GM19328 (cell line): ENCODE measurements around the gene DCTPP1.
"Not testable (repeated sequence)": the region's sequence is repeated elsewhere in the genome, so short reads cannot be mapped to it uniquely, and the experiment has no call there.

Experiments
- ATAC-seq: cut with Tn5 transposase; IDR thresholded peaks from one replicate; pipeline ENCODE4 v1.9.1; 2021; ENCODE audit warnings: mild to moderate bottlenecking, moderate library complexity; ENCODE audit not compliant: unreplicated experiment

Gene DCTPP1

DNA sequence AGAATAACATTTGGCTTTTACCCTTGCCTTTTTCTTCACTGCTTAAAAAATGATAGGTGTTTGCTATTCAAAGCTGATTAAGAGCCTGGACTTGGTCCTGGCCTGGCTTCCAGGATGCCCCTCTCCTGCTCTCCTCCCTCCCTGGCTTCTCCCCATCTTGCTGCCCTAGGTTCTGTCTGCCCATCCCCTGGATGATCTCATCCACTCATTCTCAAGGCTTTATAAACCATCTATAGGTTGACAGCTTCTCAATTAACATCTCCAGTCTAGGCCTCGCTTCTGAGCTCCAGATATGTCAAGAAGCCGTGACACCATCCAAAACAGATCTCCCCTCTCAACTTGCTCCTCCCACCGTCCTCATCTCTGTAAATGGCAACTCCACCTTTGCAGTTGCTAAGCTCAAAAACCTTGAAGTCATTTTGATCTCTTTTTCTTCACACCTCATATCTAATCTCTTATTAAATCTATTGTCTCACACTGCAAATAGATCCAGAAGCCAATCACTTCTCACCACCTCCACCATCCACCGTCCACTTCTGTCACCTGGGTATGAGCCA is 13.7 kb downstream of the DCTPP1 start:
- no peak for ATAC-seq

DNA sequence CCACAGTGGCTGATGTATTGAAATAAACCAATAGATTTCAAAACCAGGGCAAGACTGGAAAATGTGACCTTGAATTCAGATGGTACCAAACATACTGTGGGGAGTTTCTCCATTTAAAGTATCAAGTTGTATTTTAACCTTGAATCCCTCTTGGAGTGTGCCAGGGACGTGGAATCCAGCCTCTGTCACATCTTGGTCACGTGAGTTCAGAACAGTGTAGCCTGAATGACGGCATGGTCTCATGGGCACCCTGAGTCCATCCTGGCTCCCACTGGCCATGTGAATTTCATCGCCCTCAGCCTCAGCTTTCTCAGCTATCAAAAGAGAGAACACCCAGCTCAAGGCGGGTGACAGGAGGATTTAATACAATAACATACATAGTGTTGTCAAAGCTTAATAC is 15.7 kb downstream of the DCTPP1 start:
- no peak for ATAC-seq

DNA sequence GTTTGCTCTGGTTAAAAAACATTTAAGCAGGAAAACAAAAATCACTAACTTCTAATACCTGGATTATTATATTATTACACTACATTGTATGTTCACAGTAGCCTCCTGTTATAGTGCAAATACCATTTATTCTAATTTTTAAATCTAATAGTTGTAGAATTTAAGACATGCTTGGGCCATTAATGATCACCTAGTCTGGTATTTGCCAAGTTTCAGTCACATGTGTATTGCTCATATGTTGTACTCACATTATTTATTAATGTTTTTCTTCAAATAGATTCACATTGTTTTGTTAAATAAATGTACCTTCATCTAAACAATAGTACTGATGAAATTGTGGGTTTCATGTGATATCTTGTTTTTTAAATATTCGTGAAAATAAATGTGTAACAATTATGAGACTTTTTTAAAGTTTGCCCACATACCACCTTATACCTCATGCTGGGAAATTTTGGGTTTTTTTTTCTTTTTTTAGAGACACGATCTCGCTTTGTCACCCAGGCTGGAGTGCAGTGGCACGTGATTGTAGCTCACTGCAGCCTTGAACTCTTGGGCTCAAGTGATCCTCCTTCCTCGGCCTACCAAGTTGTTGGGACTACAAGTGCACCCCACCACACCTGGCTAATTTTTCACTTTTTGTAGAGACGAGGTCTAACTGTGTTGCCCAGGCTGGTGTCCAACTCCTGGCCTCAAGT is 16.6 kb downstream of the DCTPP1 start:
- ATAC-seq, result no peak

DNA sequence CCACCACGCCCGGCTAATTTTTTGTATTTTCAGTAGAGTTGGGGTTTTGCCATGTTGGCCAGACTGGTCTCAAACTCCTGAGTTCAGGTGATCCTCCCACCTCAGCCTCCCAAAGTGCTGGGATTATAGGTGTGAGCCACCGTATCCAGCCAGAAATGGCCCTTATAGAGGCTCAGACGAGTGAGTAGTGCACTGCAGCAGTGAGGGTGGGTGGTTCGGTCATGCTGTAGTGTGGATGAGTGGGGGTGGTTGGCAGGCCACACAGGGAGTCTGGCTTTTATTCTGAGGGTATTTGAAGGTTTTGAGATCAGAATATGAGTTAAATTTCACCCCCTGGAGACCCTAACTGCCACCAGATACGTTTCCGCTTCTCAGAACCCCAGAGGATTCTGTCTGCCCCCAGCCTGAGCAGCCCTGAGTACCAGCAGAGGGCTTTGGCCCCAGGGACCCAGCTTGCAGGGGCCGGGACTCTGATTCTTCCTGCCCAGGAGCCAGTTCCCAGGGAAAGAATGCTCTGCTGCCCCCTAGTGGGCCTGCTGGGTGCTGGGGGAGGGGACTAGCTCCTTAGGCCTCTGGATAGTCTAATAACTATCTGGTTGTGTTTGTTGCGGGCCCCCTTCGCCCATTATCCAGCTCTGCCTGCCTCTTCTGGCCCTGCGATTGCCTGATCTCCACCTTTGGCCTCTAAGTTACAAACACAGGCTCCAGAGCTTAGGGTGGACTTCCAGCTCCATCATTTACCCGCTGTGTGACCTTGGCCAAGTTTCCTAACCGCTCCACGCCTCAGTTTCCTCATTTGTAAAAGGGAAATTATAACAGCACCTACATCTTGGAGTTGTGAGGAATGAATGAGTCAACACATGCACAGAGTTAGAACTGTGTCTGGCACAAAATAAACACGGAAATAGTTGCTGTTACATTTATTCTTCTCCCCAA is 20.4 kb downstream of the DCTPP1 start:
- ATAC-seq, result no peak

DNA sequence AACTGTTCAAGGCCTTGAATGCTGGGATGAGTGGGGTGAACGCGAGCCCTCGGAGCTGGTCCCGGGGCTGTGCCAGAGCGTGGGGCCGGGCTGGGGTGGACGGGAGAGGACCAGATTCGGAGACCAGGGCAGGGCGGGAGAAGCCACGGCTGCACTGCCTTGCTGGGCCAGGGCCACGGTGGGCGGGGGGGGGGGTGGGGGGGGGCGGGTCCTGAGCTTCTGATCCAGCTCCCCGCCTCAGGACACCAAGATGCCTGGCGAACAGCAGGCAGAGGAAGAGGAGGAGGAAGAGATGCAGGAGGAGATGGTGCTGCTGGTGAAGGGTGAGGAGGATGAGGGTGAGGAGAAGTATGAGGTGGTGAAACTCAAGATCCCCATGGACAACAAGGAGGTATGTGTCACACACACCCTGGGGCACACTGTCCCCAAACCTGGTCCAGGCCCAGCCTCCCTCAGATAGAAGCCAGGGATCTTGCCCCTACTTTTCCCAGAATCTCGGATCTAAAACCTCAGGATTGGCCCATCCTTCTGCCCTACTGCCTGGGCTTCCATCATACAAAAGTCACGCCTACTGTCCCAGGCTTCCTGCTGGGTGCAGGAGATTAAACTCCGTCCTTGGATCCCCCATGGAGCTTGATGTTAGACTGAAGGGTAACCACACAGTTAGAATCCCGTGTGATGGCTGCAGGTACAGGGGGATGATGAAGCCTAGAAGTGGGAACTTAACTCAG is 21.9 kb downstream of the DCTPP1 start:
- ATAC-seq, result no peak

DNA sequence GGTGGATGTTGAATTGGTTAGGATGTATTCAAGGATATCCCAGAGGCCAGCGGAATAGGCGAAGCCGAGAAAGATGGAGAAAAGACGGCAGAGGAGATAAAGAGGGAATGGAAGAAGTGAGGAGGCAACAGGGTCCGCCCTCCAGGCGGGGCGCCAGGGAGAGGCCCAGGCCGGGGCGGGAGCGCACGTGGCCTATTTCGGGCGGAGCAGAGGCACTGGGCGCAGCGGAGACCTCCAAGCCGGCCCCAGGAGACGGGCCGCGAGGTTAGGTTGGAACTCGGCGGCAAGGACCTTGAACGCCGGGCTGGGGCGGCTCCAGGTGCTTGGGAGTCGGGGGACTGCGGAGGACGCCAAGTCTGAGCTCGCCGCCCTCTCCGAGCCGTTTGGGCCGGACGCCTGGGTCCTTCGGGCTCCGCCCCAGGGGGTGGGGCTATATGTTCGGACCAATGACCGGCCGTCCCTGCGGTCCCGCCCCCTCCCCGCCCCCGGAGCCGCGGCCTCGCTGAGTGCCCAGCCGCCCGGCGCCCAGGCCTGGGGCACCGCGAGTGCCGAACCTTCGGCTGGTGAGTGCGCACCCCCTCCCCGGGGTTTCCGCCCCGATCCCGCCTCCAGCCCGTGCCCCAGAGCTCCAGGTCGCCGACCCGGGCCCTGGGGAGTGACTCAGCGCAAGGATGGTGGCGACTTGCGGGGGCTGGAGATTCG is 22.6 kb downstream of the DCTPP1 start, which contains the start of gene ZNF771:
Gene ZNF771, plus strand, starts transcription at position 505 of the 702 bp plus-strand sequence. CDS start 448 bp downstream, outside the sequence.
- peak; percentile 82 for ATAC-seq

DNA sequence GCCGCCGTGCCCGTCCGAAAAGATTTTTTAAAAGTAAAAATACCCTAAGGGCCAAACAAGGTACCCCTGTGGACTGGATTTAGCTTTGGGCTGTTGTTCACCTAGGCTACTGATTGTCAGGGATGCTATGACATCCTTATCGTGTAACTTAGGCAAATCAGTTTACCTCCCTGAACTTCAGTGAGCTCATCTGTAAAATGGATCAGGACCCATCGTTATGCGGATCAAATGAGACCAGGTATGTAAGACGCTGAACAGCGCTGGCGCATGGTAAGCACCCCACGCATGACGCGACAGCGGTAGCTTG is 23.1 kb downstream of the DCTPP1 start:
- ATAC-seq, result peak; percentile 10

DNA sequence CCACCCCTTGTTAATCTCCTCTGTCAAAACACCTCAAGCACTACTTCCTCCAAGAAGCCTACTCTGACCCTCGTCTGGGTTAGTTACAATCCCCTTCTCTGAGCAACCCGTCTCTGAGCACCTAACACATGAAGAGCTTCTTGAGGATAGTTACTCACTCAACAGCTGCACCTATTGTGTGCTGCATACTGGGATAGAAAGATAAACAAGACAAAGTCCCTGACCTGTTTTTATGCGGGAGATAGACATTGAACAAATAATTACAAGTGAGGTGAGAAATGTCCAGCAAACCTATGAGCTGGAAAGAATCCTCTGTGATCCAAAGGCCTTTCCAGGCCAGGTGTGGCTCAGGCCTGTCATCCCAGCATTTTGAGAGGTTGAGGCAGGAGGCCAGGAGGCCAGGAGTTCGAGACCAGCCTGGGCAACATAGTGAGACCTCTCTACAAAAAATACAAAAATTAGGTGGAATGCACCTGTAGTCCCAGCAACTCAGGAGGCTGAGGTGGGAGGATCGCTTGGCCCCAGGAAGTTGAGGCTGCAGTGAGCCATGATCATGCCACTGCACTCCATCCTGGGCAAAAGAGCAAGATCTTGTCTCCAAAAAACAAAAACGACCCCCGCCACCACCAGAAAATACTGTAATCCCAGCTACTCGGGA is 27.9 kb downstream of the DCTPP1 start:
- ATAC-seq, result no peak

DNA sequence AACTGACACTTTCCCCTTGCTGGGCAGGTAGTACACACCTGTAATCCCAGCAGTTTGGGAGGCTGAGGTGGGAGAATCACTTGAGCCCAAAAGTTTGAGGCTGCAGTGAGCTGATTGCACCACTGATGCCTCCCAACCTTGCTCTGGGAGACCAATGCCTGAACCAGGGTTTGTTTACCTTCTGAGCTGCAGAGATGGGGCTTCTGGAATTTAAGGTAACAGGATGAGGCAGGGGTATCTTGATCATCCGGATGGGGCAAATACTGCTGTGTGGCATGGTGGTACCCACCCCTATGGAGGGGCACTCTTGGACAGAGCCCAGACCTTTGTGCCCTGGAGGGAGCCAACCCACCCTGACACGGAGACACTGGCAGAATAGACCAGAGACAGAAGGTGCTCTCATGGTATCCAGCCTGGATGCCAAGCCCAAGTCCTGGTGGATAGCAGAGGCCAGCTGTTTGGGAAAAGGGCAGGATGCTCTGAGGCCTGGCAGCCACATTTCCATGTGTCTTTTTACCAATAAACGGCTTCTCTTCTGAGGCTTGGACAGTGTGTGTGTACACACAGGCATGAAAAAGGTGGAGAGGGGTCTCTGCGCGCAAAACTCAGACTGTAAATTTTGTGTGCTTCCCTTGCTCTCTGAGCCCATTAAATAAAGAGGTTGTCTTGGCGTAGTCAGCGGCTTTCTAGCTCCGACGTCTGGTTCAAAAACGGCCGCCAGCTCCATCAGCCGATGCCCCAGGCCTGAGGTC is 30.2 kb downstream of the DCTPP1 start:
- no peak for ATAC-seq

DNA sequence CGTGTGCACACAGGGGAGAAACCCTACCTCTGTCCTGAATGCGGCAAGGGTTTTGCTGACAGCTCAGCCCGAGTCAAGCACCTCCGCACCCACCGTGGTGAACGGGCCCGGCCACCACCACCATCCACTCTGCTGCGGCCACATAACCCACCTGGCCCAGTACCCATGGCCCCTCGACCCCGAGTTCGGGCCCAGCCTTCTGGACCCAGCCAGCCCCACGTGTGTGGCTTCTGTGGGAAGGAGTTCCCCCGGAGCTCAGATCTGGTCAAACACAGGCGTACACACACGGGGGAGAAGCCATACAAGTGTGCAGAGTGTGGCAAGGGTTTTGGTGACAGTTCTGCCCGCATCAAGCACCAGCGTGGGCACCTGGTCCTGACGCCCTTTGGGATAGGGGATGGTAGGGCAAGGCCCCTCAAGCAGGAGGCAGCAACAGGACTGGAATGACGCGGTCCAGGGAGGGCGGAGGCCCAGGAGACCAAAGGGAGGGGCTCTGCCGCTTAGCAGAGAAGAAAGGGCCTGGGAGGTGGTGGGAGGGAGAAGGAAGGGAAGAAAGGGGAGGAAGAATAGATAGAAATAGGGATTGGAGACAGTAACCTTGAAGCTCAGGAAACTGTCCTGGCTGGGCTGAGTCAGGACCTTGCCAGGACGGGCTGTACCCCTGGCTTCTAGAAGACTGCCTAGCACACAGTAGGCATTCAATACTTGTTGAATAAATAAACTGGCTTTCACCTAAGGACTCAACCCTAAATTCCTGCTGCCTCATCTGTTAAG is 31.0 kb downstream of the DCTPP1 start:
- no peak for ATAC-seq

DNA sequence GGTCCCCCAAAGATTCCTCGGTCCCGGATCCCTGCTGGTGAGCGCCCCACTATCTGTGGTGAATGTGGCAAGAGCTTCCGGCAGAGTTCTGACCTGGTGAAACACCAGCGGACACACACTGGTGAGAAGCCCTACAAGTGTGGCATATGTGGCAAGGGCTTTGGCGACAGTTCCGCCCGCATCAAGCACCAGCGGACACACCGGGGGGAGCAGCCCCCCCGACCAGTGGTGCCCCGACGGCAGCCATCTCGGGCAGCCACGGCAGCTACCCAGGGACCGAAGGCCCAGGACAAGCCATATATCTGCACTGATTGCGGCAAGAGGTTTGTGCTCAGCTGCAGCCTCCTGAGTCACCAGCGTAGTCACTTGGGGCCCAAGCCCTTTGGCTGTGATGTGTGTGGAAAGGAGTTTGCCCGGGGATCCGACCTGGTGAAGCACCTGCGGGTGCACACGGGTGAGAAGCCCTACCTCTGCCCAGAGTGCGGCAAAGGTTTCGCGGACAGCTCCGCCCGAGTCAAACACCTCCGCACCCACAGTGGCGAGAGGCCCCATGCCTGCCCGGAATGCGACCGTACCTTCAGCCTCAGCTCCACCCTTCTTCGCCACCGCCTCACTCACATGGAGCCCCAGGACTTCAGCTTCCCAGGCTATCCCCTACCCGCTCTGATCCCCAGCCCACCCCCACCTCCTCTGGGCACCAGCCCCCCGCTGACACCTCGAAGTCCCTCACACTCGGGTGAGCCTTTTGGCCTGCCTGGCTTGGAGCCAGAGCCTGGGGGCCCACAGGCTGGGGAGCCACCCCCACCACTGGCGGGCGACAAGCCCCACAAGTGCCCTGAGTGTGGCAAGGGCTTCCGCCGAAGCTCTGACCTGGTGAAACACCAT is 31.8 kb downstream of the DCTPP1 start:
- no peak for ATAC-seq

DNA sequence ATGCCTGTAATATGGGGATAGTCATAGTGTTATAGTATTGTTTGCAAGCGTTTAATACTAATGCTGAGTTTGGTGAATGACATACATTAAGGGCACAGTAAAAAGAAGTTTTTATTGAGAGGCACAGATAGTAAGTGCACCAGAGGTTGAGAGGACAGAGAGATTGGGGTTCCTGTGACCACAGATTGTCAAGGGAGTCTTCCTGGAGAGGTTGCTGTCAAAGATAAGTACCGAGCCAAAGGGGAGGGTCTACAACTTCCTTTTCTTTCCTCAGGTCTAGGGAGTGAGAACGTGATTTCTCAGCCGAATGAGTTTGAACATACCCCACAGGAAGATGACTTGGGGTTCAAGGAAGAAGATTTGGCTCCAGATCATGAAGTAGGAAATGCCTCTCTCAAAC is 32.8 kb downstream of the DCTPP1 start:
- ATAC-seq, result no peak

DNA sequence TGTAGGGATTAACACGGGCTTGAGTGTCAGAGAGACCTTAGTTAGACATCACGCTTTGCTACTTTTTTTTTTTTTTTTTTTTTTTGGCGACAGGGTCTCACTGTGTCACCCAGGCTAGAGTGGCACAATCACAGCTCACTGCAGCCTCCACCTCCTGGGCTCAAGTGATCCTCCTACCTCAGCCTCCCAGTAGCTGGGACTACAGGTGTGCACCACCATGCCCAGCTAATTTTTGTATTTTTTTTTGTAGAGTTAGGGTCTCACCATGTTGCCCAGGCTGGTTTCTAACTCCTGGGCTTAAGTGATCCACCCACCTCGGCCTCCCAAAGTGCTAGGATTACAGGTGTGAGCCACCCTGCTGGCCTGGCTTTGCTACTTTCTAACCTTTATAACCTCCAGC is 33.2 kb downstream of the DCTPP1 start:
- ATAC-seq, result not testable (repeated sequence)

DNA sequence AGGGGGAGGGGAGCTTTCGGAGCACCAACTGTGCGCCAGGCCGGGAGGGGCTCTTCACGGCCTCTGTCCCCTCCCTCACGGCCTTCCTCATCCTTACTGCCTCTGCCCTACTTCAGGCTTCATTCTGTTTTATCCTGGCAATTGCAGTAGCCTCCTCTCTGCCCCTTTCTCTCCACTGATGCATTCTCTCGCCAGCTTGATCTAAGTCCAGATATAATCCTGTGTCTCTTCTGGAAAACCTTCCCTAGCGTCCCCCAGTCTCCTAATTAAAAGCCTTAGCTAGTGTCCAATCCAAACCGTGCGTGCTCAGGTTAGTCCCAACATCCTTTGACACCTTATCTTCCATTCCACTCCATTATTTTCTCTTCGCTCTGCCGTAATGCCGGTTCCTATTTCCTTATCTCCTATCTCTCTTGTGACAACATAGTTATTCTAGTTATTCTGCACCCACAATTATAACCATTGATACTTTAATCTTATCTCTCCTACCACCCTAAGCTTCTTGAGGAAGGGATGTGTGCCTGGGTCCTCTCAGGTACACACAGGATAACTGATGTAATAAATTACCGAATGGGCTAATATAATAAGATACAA is 33.7 kb downstream of the DCTPP1 start:
- ATAC-seq, result no peak

DNA sequence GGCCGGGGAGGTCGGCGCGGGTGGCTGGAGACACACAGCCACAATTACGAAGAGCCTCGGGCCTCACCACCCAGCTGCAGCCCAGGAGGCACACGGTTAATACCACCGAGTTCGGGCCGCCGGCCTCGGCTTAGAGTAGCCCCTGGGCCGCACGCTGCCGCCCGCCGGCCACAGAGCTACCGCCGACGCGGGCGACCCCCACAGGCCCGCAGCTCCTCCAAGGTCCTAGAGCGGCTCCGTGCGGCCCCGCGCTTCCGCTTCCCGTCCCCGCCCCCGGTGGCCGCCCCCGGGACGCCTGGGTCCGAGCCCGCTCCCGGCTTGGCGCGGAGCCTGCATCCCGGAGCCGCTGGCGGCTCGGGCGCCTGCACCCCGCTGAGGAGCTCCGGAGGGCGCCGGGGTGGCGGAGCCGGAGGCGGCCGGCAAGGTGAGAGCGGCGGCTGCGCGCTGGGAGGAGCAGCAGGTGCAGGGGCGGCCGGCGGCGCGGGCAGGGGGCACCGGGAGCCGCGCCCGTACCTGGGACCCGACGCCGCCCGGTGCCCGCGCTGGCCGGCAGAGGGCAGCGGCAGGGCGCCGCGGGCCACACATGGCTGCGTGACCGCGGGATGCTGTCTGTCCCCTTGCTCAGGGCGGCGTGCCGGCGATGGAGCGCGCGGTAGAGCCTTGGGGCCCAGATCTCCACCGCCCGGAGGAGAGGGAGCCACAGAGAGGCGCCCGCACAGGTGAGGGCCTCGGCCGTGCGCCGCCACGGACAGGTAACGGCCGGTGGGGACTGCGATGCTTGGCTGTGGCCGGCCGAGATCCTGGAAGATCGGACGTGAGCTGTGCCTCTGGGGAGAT is 34.5 kb downstream of the DCTPP1 start, which contains the start of gene ZNF48:
Gene ZNF48, plus strand, starts transcription at position 266 of the 837 bp plus-strand sequence. Its CDS starts 375 bp downstream, at position 641.
- peak; percentile 63 for ATAC-seq

DNA sequence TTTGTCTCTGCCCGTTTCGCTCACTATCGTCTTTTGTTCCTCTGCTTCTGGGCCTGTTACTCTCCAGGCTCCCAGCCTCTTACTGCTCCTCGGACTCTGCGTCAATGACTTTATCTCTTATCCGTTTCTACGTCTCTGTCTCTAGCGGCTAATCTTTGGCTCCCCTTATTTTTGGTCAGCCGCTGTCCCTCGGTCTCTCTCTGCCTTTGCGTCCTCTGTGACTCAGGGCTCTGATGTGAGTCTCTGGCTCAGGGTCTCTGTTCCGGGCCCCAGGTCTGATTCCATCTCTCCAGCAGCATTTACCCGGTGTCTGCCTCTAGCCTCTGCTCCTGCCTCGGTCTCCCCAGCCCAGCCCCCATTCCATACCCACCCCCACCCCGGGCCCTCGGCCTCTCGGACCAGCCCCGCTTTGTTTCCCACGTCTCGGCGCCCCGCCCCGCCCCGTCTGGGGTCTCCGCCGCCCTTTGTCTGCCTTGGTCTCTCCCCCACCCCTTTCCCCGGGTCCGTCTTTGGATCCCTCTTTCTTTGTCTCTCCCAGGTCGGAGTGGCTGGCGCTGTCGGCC is 35.2 kb downstream of the DCTPP1 start:
- no peak for ATAC-seq
